Measurements from ENCODE around the gene WDR1. TPM values are rescaled to one million over a fixed set of nuclear protein-coding genes. Genes with fewer than 3 reads are reported as not detected.

Gene WDR1
- total RNA-seq, 1 experiment from 2014 or later: 246 TPM

DNA sequence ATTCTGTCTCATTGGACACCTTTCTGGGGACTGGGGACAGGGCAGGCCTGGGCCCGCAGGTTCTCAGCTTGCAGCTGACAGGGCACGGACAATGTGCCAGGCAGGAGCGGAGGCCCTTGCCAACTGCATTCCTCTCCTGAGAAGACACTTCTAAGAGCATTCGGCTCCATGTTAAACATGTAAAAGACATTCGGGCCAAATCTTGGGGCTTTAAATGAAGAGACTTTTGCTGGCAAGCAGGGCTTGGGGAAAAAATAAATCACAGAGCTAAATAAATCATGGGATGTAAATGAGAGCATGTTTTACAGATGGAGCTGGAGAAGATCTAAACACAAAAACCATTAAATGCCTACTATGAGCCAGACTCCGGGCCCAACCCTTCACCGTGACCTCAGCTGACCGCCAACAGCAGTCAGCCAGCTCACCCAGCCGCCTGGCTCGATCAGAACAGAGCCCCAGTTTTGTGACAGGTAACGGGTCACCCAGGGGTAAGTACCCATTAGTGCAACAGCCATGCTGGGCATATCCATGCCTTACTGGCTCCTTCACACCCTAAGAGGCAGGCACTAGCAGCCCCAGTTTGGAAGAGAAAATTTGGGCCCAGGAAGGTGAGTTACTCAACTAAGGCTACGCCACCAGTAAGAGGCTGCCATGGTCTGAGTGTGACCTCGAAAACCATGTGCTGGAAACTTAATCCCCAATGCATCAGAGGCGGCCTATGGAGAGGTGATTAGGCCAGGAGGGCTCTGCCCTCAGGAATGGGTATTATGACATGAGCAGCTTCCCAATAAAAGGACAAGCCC is 14.7 kb downstream of the WDR1 start:
- TF ChIP-seq, protein P1, sequence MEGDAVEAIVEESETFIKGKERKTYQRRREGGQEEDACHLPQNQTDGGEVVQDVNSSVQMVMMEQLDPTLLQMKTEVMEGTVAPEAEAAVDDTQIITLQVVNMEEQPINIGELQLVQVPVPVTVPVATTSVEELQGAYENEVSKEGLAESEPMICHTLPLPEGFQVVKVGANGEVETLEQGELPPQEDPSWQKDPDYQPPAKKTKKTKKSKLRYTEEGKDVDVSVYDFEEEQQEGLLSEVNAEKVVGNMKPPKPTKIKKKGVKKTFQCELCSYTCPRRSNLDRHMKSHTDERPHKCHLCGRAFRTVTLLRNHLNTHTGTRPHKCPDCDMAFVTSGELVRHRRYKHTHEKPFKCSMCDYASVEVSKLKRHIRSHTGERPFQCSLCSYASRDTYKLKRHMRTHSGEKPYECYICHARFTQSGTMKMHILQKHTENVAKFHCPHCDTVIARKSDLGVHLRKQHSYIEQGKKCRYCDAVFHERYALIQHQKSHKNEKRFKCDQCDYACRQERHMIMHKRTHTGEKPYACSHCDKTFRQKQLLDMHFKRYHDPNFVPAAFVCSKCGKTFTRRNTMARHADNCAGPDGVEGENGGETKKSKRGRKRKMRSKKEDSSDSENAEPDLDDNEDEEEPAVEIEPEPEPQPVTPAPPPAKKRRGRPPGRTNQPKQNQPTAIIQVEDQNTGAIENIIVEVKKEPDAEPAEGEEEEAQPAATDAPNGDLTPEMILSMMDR (IDR thresholded peaks at IDR 0.05; ENCODE audit: unreplicated experiment): no peak
- H3K4me3 Mint-ChIP-seq (ENCODE audit: unreplicated experiment): no peak overlapping the region
- H3K4me1 Mint-ChIP-seq (ENCODE audit: insufficient read depth, unreplicated experiment): peaks cover 54% of the 10 kb centered on the region
- intact Hi-C loops (cut with micrococcal nuclease): no loop called here
- ChIA-PET CTCF (no interaction called here), POLR2A (interaction anchor here (0.6 to 1.1 kb wide), 2 partner anchors 14 to 17 kb away, joined by 3 to 4 read pairs; no protein-coding TSS in a partner anchor)
- no peak for DNase-seq (ENCODE audit: unreplicated experiment)
- H3K27me3 Mint-ChIP-seq (ENCODE audit: insufficient read depth, unreplicated experiment): no peaks in the 10 kb centered on the region
- H3K27ac Mint-ChIP-seq (ENCODE audit: low read depth, unreplicated experiment): peak overlapping the region; percentile 8
- H3K36me3 Mint-ChIP-seq (ENCODE audit: insufficient read depth, unreplicated experiment): peaks cover 68% of the 10 kb centered on the region
- BruUV-seq (replicated peaks): TSS peak; percentile 4
- no peaks in the 10 kb centered on the region for H3K9me3 Mint-ChIP-seq (ENCODE audit: unreplicated experiment)

DNA sequence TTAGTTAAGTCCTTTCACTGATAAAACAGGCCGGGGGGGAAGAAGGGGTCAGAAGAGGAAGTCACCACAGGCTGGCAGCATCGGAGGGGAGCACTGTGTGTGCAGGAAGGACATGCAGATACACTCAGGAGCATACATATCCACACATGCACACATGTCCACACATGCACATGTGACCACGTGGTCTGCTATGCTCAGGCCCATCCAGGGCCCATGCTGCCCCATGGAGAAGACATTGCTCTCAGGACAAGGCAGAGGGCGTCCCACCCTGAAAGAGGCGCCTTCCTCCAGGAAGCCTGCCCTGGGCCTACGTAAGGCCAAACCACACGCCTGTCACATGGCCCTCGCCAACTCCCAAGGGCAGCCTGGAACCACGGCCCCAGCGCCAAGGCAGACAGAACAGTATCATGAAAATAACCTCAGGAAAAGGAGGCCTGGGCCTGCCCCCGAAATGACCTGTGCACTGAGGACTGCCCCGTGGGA is 15.8 kb downstream of the WDR1 start:
- POLR2A ChIA-PET: interaction anchor here (2.0 kb wide), 1 partner anchor 81 kb away, joined by 4 read pairs; no protein-coding TSS in a partner anchor
- no peaks in the 10 kb centered on the region for H3K27me3 Mint-ChIP-seq (ENCODE audit: insufficient read depth, unreplicated experiment)
- H3K9me3 Mint-ChIP-seq (ENCODE audit: unreplicated experiment): no peaks in the 10 kb centered on the region
- BruUV-seq (replicated peaks): no TSS peak
- intact Hi-C loops (cut with micrococcal nuclease): no loop called here
- DNase-seq (ENCODE audit: unreplicated experiment): no peak
- H3K36me3 Mint-ChIP-seq (ENCODE audit: insufficient read depth, unreplicated experiment): peaks cover 65% of the 10 kb centered on the region
- H3K4me3 Mint-ChIP-seq (ENCODE audit: unreplicated experiment): no peak overlapping the region
- peaks cover 52% of the 10 kb centered on the region for H3K4me1 Mint-ChIP-seq (ENCODE audit: insufficient read depth, unreplicated experiment)
- H3K27ac Mint-ChIP-seq (ENCODE audit: low read depth, unreplicated experiment): no peak overlapping the region
- CTCF ChIA-PET: interaction anchor here (1.0 kb wide), 1 partner anchor 12 kb away, joined by 4 read pairs; no protein-coding TSS in a partner anchor
- TF ChIP-seq, protein P1 (IDR thresholded peaks at IDR 0.05; ENCODE audit: unreplicated experiment): no peak

DNA sequence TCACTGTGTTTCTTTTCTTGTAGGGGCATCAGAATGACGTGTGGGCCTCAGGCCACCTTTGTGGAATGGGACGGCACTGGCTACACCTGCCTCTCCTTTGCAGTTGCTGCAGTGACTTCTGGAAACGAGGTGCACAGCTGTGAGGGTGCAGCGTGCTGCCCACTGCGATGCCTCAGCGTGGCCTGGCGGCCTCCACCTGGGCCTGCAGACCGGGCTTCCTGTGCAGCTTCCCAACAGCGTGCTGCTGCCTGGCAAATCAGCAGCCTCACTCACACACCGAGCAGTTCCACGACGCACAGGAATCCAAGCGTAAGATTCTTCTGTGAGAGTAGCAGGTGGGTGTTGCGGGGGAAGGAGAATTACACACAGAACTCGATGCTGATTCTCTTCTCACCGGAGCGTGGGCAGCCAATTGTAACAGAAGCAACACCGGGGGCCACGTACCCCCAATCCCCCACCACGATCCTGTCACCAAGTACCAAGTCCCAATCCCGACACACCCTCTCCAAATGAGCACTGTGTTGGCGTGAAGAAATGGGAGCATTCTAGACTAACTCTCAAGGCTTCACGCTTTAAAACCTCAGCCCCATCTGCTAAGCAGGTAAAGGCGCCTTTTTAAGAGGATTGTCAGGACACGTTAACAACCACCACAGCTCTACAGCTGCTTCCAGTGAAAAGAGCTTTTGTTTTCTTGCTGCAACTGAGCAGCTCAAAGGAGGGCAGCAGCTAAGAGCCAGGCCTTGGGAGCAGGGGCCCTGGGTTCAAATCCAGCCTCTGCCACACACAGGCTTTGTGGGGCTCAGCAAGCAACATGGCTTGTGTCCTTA is 16.9 kb downstream of the WDR1 start:
- peaks cover 41% of the 10 kb centered on the region for H3K4me1 Mint-ChIP-seq (ENCODE audit: insufficient read depth, unreplicated experiment)

More for the DNA sequence above, 16.9 kb downstream of the WDR1 start:
- ChIA-PET CTCF (interaction anchor here (0.6 to 1.0 kb wide), 4 partner anchors 11 to 348 kb away, joined by 3 to 4 read pairs (median 4); no protein-coding TSS in a partner anchor), POLR2A (interaction anchor here (2.0 to 2.3 kb wide), 2 partner anchors 16 to 79 kb away, joined by 4 to 6 read pairs; no protein-coding TSS in a partner anchor)
- Mint-ChIP-seq H3K9me3 (ENCODE audit: unreplicated experiment) (no peaks in the 10 kb centered on the region), H3K27ac (ENCODE audit: low read depth, unreplicated experiment) (peak overlapping the region; percentile 7), H3K27me3 (ENCODE audit: insufficient read depth, unreplicated experiment) (no peaks in the 10 kb centered on the region), H3K4me3 (ENCODE audit: unreplicated experiment) (no peak overlapping the region), H3K36me3 (ENCODE audit: insufficient read depth, unreplicated experiment) (peaks cover 70% of the 10 kb centered on the region)
- DNase-seq (ENCODE audit: unreplicated experiment): no peak
- no TSS peak for BruUV-seq (replicated peaks)
- intact Hi-C loops (cut with micrococcal nuclease): no loop called here
- TF ChIP-seq, protein P1 (IDR thresholded peaks at IDR 0.05; ENCODE audit: unreplicated experiment): no peak
